Neutrophil (primary cell): ENCODE measurements around the gene CHCHD1.

Source experiments
- H3K27ac ChIP-seq: fragments of 200-600 bp; sonication (generic); 2 replicates; pipeline ENCODE4 v1.5.1; 2016; ENCODE audit warnings: mild to moderate bottlenecking, moderate library complexity
- H3K27me3 ChIP-seq: fragments of 200-600 bp; sonication (generic); 2 replicates; pipeline ENCODE4 v1.6.0; 2016; ENCODE audit warnings: mild to moderate bottlenecking
- H3K36me3 ChIP-seq: fragments of 200-600 bp; sonication (generic); 2 replicates; pipeline ENCODE4 v1.5.1; 2017
- H3K4me1 ChIP-seq, 2 experiments: fragments of 200-600 bp in 1 of 2; sonication (generic) in 1 of 2; 1 replicate in 1 of 2; 2 replicates in 1 of 2; pipeline versions ENCODE4 v1.5.1 to v1.6.1; 2013 to 2016; ENCODE audit warnings: low read depth in 1 of 2, low read length in 1 of 2, mild to moderate bottlenecking in 1 of 2, moderate library complexity in 1 of 2; ENCODE audit not compliant: control insufficient read depth in 1 of 2, insufficient read depth in 1 of 2
- H3K4me3 ChIP-seq, 2 experiments: fragments of 200-600 bp in 1 of 2; sonication (generic) in 1 of 2; 1 replicate in 1 of 2; 2 replicates in 1 of 2; pipeline ENCODE4 v1.5.1; 2013 to 2016; ENCODE audit warnings: low read depth in 1 of 2, low read length in 1 of 2, mild to moderate bottlenecking in 1 of 2, moderate library complexity in 1 of 2
- H3K9me3 ChIP-seq: fragments of 200-600 bp; sonication (generic); 2 replicates; pipeline ENCODE4 v1.5.1; 2016
- CTCF ChIP-seq: fragments of 200-600 bp; sonication (generic); IDR thresholded peaks from 2 replicates; pipeline ENCODE4 v1.5.1; 2016; ENCODE audit warnings: antibody characterized with exemption

The CHCHD1 gene

GRCh38 chr10:73771722-73772280, 10.0 kb upstream of the CHCHD1 start:
- Histone ChIP-seq H3K4me3 (peak overlapping the region; percentile 83 to 94), H3K27me3 (no peaks in the 10 kb centered on the region), H3K27ac (peak overlapping the region; percentile 97), H3K36me3 (peaks cover 47% of the 10 kb centered on the region), H3K4me1 (peaks cover 33 to 41% of the 10 kb centered on the region in 2 experiments), H3K9me3 (no peaks in the 10 kb centered on the region)
- no peak for TF ChIP-seq CTCF

GRCh38 chr10:73772281-73773151, 9.3 kb upstream of the CHCHD1 start:
- peak overlapping the region; percentile 97 for H3K27ac ChIP-seq
- H3K9me3 ChIP-seq = no peaks in the 10 kb centered on the region
- no peaks in the 10 kb centered on the region for H3K27me3 ChIP-seq
- H3K4me1 ChIP-seq = peaks cover 33 to 41% of the 10 kb centered on the region in 2 experiments
- peaks cover 40% of the 10 kb centered on the region for H3K36me3 ChIP-seq
- peak; percentile 19 for TF ChIP-seq CTCF
- H3K4me3 ChIP-seq = peak overlapping the region; percentile 83 to 94

GRCh38 chr10:73773152-73773879, 8.5 kb upstream of the CHCHD1 start:
- no peaks in the 10 kb centered on the region for H3K27me3 ChIP-seq
- H3K9me3 ChIP-seq = no peaks in the 10 kb centered on the region
- peaks cover 32% of the 10 kb centered on the region for H3K36me3 ChIP-seq
- peak overlapping the region; percentile 83 to 94 for H3K4me3 ChIP-seq
- H3K4me1 ChIP-seq = peaks cover 33 to 36% of the 10 kb centered on the region in 2 experiments
- no peak for TF ChIP-seq CTCF
- peak overlapping the region; percentile 97 for H3K27ac ChIP-seq

GRCh38 chr10:73774637-73775036, 7.2 kb upstream of the CHCHD1 start:
- Histone ChIP-seq H3K4me1 (peaks cover 33 to 36% of the 10 kb centered on the region in 2 experiments), H3K4me3 (no peak overlapping the region), H3K36me3 (peaks cover 19% of the 10 kb centered on the region), H3K27ac (no peak overlapping the region), H3K9me3 (no peaks in the 10 kb centered on the region), H3K27me3 (no peaks in the 10 kb centered on the region)
- no peak for TF ChIP-seq CTCF

GRCh38 chr10:73779018-73779417, 2.8 kb upstream of the CHCHD1 start:
- H3K4me1 ChIP-seq = peaks cover 34 to 40% of the 10 kb centered on the region in 2 experiments
- H3K27me3 ChIP-seq = no peaks in the 10 kb centered on the region
- H3K27ac ChIP-seq = no peak overlapping the region
- TF ChIP-seq CTCF = no peak
- no peaks in the 10 kb centered on the region for H3K36me3 ChIP-seq
- H3K9me3 ChIP-seq = no peaks in the 10 kb centered on the region
- no peak overlapping the region for H3K4me3 ChIP-seq
